ENCODE results near the gene IL4I1.

IL4I1 gene

DNA sequence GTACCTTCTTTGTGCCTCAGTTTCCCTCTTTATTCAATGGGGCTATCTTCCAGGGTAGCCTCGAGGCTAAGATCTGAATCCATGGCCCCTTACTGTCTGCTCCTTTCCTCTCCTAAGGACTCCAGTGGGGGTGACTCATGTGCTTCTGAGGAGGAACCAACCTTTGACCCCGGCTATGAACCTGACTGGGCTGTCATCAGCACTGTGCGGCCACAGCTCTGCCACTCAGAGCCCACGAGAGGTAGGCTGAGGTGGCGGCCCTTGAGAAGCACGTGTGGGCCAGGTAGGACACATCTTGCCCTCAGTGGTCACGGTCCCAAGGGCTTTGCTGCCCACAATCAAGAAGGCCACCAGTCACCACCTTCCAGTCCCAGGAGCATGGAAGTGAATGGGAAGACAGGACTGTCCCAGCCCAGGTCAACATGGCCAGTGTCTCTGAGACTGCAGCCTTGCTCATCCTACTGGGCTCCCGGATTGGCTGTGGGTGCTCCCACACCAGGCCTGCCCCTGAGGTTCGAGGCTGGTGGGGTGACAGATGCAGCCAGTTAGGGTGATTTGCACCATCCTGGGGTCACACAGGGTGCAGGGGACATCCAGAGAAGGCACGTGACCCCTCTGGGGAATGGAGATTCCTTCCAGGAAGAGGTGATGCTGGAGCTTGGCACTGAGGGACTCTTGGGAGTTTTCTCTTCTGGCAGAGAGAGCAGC lies 16.4 kb downstream of the IL4I1 start:
- no peak overlapping the region for H3K27ac ChIP-seq
- TF ChIP-seq, protein P1, sequence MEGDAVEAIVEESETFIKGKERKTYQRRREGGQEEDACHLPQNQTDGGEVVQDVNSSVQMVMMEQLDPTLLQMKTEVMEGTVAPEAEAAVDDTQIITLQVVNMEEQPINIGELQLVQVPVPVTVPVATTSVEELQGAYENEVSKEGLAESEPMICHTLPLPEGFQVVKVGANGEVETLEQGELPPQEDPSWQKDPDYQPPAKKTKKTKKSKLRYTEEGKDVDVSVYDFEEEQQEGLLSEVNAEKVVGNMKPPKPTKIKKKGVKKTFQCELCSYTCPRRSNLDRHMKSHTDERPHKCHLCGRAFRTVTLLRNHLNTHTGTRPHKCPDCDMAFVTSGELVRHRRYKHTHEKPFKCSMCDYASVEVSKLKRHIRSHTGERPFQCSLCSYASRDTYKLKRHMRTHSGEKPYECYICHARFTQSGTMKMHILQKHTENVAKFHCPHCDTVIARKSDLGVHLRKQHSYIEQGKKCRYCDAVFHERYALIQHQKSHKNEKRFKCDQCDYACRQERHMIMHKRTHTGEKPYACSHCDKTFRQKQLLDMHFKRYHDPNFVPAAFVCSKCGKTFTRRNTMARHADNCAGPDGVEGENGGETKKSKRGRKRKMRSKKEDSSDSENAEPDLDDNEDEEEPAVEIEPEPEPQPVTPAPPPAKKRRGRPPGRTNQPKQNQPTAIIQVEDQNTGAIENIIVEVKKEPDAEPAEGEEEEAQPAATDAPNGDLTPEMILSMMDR (IDR thresholded peaks at IDR 0.05), result no peak
- H3K9ac ChIP-seq, result no peak overlapping the region
- no peak overlapping the region for H3K4me3 ChIP-seq (ENCODE audit: low read depth, low read length)
- no peaks in the 10 kb centered on the region for H3K9me3 ChIP-seq (ENCODE audit: control insufficient read depth, low read length)
- H3K36me3 ChIP-seq (ENCODE audit: control insufficient read depth, insufficient read depth, low read length), result no peaks in the 10 kb centered on the region
- H3K4me2 ChIP-seq (ENCODE audit: low read length), result no peak overlapping the region
- peaks cover 6% of the 10 kb centered on the region for H3K79me2 ChIP-seq
- no peaks in the 10 kb centered on the region for H3K27me3 ChIP-seq (ENCODE audit: control insufficient read depth, insufficient read depth, low read length)
- peaks cover 4% of the 10 kb centered on the region for H3K4me1 ChIP-seq
- no peak overlapping the region for H2AFZ ChIP-seq

DNA sequence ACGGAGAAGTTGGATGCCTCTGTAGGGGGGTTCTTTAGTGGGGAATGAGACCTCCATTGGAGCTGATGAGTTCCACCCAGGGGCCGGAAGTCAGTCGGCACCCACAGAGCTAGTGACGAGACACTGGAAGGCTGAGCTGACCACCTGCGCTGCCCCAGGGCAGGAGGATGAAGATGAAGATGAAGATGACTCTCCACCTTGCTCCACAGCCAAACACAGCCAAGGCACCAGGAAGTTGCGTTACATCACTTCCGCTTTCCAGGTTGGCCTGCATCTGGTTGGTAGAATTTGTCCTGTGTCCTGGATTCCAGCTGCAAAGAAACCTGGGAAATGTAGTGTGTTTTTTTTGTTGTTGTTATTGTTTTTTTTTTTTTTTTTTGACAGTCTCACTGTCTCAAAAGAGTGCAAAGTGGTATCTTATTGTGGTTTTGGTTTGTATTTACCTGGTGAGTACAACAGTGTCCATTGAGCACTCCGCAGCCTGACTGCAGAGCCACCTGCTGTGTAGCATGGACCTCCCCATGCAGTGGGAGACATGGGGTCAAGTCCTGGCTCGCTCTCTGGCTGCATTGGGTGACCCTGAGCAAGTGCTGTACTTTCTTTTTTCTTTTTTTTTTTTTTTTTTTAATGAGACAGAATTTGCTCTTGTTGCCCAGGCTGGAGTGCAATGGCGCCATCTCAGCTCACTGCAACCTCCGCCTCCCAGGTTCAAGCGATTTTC lies 17.3 kb downstream of the IL4I1 start:
- TF ChIP-seq, protein P1 (IDR thresholded peaks at IDR 0.05), result no peak
- Histone ChIP-seq H3K36me3 (ENCODE audit: control insufficient read depth, insufficient read depth, low read length) (no peaks in the 10 kb centered on the region), H3K4me1 (peaks cover 6% of the 10 kb centered on the region), H3K4me2 (ENCODE audit: low read length) (no peak overlapping the region), H3K9me3 (ENCODE audit: control insufficient read depth, low read length) (no peaks in the 10 kb centered on the region), H3K9ac (no peak overlapping the region), H3K27ac (no peak overlapping the region), H2AFZ (no peak overlapping the region), H3K27me3 (ENCODE audit: control insufficient read depth, insufficient read depth, low read length) (no peaks in the 10 kb centered on the region), H3K79me2 (peaks cover 11% of the 10 kb centered on the region), H3K4me3 (ENCODE audit: low read depth, low read length) (no peak overlapping the region)

DNA sequence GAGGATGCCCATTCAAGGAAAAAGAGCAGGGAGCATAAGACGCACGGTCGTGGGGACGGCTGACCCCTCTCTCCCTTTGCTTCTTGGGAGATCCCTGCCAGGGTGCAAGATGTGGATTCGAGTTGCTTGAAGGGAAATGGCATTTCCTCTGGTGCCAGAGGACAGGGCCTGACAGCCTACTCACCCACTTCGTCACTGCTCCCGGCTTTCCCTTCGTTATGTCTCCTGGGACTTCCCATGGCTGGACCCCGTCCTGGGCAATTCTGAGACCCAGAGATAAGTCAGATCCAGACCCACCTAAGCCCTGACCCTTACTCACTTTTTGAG lies 18.0 kb downstream of the IL4I1 start:
- Histone ChIP-seq H3K4me3 (ENCODE audit: low read depth, low read length) (no peak overlapping the region), H3K9me3 (ENCODE audit: control insufficient read depth, low read length) (no peaks in the 10 kb centered on the region), H3K9ac (no peak overlapping the region), H2AFZ (no peak overlapping the region), H3K36me3 (ENCODE audit: control insufficient read depth, insufficient read depth, low read length) (no peaks in the 10 kb centered on the region), H3K79me2 (peaks cover 11% of the 10 kb centered on the region), H3K4me1 (peaks cover 6% of the 10 kb centered on the region), H3K27ac (no peak overlapping the region), H3K27me3 (ENCODE audit: control insufficient read depth, insufficient read depth, low read length) (no peaks in the 10 kb centered on the region), H3K4me2 (ENCODE audit: low read length) (no peak overlapping the region)
- TF ChIP-seq, protein P1 (IDR thresholded peaks at IDR 0.05), result no peak

DNA sequence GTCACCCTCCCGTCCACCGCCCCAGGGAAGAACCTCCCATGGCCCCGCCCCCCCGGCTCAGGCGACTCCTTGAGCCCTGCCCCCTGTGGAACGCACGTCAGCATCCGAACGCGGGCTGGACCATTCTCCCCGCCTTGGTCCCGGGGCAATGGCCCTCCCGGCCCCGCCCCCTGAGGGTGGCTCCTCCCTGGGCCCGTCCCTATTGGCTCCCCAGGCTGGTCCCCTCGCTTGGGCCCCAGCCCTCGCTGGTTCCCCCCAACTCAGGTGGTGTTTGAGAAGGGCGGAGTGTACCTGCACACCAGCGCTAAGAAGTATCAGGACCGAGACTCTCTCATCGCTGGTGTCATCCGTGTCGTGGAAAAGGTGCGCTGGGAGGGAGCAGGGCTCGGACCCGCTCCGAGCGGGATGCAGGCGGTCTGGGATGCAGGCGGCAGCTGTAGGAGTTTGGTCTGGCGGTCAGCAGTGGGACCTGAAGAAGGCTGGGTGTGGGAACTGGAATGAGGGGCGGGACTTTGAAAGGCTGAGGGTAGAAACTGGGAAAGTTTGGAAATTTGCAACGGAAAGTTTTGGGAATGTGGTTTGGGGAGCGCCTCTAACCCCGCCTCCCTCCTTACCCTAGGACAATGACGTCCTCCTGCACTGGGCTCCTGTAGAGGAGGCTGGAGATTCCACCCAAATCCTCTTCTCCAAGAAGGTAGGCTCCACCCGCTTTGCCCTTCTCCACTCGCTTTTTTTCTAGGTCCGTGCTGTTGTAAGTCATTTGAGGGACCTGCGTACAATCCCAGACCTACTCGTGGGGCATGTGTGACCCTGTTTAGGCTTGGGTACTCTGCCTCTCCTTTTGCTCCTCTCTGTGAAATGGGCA lies 18.6 kb downstream of the IL4I1 start:
- H3K79me2 ChIP-seq, result peaks cover 11% of the 10 kb centered on the region
- H3K36me3 ChIP-seq (ENCODE audit: control insufficient read depth, insufficient read depth, low read length), result no peaks in the 10 kb centered on the region
- H2AFZ ChIP-seq, result peak overlapping the region; percentile 71
- peaks cover 6% of the 10 kb centered on the region for H3K4me1 ChIP-seq
- no peaks in the 10 kb centered on the region for H3K9me3 ChIP-seq (ENCODE audit: control insufficient read depth, low read length)
- peak overlapping the region; percentile 32 for H3K9ac ChIP-seq
- H3K4me2 ChIP-seq (ENCODE audit: low read length), result peak overlapping the region; percentile 100
- TF ChIP-seq, protein P1 (IDR thresholded peaks at IDR 0.05), result no peak
- H3K27me3 ChIP-seq (ENCODE audit: control insufficient read depth, insufficient read depth, low read length), result no peaks in the 10 kb centered on the region
- peak overlapping the region; percentile 96 for H3K27ac ChIP-seq
- H3K4me3 ChIP-seq (ENCODE audit: low read depth, low read length), result peak overlapping the region; percentile 100
